DMS 273 treated with DMSO at 0.1 percent for 48 hours (cell line): ENCODE measurements around the gene PEAK3.
"Not testable (repeated sequence)": the region's sequence is repeated elsewhere in the genome, so short reads cannot be mapped to it uniquely, and the experiment has no call there.

Source experiments
- DNase-seq: peaks from one replicate; lab custom pipeline; 2025; lab: John Stamatoyannopoulos, UW

Gene PEAK3

DNA sequence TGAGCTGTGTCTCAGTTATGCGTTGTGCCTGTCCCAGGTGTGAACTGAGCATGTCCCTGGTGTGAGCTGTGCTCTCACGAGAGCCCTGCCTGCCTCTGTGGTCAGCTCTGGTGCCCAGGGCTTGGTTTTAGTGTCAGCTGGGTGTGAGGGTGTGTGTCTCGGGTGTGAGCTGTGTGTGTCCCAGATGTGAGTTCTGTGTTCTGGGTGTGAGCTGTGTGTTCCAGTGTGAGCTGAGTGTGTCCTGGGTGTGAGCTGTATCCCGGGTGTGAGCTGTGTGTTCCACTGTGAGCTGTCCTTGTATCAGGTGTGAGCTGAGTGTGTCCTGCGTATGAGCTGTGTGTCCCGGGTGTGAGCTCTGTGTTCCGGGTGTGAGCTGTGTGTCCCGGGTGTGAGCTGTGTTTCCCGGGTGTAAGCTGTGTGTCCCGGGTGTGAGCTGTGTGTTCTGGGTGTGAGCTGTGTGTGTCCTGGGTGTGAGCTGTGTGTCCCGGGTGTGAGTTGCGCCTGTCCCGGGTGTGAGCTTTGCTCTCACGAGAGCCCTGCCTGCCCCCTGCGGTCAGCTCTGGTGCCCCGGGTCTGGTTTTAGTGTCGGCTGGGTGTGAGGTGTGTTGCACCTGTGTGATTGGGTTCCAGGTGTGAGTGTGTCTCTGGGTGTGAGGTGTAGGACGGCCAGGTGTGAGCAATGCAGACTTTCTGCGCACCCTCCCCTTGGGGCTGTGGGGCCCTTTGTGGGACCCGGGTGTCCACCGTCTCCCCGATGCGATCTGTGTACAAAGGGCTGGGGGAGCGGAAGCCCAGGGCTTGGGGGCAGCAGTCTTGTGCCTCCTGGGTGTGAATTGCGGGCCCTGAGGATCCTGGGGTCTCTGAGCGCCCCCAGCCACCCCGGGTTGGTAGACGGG lies 7.1 kb upstream of the PEAK3 start:
- no peak for DNase-seq

DNA sequence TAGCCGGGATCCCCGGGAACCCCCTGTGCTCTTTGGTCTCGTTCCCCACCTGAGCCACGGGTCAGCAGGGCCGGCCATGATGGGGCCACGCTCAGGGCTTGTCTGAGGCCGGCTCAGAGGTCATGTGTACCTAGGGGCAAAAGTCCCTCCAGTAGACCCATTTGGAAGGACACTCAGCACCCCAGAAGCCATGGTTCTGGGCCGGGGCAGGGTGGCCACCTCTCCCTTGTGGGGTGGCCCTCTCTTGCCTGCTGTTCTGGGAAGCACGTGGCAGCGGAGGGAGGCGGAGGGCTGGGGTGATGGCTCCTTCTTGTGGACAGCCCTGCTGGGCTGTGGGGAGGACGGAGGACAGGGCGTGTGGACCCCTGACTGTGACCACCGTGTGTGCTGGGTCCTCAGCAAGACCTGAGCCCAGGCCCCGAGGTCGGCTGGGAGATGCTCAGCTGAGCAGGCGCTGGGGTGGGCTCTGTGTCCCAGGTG lies 6.4 kb upstream of the PEAK3 start:
- DNase-seq = peak; percentile 92

DNA sequence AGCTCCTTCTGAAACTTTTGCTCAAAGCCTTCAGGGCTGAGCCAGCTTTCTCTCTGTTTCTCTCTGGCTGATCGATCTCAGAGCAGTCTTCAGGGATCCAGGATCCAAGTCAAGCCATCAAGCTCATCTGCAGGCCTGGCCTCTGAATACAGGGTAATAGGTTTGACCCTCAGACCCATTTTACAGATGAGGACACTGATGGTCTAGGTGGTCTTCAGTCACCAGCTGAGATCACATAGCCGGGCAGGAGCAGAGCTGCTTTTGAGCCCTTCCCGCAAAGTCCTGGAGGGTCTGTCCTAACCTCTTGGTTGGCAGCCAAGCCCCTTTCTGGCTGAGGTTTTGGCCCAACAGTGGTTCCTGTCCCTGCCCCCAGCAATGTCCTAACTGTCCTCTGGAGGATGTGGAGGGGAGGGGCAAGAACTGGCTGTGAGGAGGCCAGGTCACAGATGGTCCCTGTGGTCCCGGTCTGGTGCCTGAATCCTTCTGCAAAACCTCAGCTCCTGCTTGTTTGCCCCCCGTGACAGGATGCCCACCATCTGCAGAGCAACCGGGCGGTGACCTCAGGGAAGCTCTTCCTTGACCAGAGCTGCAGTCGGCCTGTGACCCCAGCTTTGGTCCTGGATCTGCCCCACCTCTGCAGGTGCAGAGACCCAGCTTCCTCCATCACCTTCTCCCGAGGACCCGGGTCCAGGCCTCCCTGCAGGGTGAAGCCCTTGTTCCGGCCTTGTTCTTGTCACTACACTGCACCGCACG lies 5.8 kb upstream of the PEAK3 start:
- DNase-seq = no peak

DNA sequence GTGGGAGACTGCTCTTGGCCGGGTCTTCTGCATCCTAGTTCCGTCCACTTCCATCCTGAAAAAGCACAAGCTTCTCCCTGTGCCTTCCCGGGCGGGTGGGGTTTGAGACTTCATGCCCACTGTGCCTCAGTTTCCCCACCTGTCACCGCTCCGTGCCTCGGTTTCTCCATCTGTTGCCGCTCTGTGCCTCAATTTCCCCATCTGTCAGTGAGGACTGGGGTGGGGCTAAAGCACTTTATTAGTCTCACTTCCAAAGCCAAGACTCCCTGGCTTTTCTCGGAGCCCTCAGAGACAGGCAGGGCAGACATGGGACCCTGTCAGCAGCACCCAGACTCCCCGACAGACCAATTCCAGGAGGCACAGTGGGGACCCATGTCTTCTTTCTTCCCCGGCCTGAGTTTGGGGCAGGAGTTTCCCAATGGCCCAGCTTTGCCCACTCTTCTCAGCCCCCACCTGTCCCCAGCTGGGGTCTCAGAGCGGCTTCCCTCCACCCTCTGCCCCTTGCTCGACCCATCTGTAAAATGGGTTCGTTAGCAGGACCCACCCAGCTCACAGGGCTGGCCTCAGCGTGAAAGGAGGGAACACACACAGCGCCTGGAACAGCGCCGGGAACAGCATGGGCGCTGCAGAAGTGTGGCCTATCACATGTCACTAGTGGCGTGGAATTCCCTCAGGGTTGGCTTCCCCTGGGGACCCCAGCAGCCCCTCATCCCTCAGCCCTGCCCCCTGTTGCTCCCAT lies 4.6 kb upstream of the PEAK3 start:
- DNase-seq = no peak

DNA sequence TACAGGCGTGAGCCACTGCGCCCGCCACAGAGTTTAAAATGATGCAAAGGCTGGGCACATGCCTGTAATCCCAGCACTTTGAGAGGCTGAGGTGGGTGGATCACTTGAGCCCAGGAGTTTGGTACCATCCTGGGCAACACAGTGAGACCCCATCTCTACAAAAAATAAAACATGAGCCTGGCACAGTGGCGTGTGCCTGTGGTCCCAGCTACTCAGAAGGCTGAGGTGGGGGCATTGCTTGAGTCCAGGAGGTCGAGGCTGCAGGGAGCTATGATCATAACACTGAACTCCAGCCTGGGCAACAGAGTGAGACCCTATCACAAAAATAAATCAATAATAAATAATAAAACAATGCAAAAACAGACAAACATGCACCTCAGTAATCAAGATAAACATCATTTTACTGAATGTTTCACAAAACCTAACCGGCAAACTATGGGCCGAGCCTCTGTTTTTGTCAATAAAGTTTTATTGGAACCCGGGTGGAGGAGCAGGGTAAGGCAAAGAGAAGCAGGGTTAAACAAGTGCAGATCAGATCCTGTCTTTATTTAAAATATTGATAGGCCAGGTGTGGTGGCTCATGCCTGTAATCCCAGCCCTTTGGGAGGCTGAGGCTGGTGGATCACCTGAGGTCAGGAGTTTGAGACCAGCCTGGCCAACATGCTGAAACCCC lies 2.0 kb upstream of the PEAK3 start:
- DNase-seq = no peak

DNA sequence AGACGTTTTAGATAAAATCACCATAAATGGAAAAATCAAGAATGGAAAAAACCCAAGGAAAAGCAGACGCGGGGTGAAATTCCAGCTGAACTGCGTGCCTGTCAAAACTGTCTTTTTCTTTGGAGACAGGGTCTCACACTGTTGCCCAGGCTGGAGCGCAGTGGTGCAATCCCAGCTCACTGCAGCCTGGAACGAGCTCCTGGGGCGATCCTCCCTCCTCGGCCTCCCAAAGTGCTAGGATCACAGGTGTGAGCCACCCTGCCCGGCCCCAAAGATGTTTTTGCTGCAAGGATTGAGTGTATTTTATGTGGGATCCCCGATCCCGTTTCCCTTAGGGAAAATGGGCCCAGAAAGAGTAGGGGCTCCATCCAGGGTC lies 875 bp upstream of the PEAK3 start:
- no peak for DNase-seq

DNA sequence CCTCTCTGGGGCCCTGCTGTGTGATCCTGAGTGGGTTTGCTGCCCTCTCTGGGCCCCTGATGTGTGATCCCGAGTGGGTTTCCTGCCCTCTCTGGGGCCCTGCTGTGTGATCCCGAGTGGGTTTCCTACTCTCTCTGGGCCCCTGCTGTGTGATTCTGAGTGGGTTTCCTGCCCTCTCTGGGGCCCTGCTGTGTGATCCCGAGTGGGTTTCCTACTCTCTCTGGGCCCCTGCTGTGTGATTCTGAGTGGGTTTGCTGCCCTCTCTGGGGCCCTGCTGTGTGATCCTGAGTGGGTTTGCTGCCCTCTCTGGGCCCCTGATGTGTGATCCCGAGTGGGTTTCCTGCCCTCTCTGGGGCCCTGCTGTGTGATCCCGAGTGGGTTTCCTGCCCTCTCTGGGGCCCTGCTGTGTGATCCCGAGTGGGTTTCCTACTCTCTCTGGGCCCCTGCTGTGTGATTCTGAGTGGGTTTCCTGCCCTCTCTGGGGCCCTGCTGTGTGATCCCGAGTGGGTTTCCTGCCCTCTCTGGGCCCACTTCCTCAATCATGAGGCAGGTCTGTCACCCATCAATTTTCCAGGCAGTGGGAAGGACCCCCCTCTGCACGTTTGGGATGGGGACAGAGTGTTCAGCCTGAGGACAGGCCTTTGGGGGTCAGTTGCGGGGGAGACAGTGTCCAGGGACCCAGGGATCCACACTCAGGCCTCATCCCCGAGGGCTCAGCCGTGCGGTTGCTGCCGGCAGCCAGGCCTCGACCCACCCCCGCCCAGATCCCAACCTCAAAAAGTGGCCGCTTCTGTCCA lies 512 bp downstream of the PEAK3 start:
- DNase-seq = not testable (repeated sequence)

DNA sequence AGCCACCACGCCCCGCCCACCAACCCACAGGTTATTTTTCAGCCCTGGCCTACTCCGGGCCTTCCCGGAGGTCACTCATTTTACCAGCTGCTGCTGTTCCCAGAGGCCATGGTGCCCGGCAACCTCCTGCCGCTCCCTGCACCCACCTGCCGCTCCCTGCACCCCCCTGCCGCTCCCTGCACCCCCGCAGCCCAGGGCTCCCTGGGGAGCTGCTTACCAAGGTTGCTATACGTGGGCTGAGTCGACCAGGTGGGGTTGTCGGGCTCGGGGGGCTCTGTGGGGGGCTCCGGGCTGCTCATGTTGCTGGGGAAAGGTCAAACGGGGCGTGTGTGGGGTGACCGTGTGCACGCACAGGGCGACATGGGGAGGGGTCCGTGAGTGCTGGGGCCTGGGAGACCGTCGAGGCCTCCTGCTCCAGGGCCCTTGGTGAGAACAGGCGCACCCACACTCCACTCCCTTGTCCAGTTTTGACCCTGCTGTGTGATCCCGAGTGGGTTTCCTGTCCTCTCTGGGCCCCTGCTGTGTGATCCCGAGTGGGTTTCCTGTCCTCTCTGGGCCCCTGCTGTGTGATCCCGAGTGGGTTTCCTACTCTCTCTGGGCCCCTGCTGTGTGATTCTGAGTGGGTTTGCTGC lies 1.2 kb downstream of the PEAK3 start:
- no peak for DNase-seq

DNA sequence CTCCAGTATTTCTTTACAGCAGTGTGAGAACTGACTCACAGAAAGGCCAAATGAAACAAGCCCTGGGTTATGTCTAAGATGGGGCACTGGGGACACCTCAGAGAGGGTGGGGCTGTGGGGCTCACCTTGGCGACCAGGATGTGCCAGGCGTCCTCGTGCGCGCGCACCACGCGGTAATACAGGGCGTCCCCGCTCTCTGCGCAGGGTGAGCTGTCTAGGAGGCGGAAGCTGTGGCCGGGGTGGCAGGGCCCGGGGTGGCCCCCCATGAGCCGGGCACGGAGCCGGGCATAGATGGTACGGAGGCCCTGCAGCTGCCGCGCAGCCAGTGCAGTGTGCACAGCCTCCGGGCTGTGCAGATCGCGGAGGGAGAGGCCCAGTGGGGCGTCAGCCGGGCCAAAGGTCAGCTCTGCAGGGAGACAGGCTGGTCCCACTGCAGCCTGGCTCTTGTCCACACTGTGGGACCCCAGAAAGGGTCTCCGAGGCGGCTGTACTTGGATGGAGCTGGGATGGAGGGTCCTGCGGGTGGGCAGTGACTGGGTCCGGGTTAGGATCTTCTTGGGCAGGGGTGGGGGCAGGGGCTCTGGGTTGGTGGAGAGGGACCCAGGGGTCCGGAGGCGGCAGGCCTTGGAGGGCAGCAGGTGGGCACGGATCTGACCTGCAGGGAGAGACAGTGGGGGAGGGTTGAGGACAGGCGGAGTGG lies 3.4 kb downstream of the PEAK3 start:
- DNase-seq = no peak

DNA sequence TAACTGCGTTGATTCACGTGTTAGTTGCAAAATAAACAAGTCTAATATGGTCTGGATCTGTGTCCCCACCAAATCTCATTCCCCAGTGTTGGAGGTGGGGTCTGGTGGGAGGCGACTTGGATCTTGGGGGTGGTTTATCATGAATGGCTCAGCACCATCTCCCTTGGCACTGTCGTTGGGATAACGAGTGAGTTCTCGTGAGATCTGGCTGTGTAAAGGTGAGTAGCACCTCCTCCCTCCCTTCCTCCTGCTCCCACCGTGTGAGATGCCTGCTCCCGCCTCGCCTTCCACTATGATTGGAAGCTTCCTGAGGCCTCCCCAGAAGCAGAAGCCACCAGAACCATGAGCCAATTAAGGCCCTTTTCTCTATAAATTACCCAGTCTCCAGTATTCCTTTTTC lies 4.8 kb downstream of the PEAK3 start:
- no peak for DNase-seq

DNA sequence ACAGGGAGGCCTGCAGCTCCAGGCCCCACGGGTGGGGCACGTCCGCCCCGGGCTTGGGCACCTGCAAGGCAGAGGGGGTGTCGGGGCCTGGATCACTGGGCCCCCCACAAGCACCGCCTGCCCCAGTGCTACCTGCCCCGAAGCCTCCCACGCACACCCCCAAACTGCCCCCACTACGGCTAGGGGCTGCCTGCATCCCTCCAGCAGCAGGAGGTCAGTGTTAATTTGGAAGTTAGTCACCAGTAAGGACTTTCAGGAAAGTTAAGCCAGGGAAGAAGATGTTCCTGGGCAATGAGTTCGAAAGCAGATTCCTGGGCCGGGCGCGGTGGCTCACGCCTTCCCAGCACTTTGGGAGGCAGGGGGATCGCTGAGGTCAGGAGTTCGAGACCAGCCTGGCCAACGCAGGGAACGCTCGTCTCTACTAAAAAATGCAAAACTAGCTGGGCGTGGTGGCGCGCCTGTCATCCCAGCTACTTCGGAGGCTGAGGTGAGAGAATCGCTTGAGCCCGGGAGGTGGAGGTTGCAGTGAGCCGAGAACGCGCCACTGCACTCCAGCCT lies 5.5 kb downstream of the PEAK3 start:
- DNase-seq = no peak

DNA sequence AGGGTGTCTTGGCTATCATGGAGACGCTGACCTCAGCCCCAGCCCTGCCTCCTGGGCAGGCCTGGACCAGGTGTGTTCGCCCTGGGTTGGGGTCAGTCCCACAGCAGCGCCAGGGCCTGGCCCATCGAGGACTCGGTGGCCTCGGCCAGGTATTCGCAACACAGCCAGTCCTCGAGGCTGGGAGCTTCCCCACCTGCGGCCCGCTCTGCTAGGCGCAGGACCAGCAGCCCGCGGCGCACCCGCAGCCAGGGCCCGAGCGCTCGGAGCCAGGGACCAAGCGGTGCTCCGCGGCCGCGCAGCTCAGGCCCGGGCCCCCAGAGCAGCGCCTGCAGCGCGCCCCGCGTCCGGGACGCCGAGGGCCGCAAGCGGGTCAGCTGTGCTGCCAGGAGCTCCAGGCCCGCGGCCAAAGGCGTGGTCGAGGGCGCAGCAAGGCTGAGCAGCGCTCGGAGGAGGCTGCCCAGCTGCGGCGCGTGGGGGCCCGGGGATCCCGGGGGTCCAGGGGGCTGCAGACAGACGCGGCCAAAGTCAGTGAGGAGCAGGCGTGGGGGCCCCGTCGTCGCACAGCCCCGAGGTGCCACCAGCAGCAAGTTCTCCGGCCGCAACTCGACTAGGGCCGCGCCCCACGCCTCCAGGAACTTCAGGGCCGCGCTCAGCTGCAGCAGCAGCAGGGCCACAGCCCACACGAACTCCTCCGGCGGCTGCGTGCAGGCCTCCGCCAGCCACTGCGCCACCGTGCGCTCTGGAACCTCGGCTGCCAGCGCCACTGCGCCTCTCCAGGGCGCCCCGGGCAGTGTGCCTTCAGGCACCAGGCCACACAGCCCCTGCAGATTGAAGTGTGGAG lies 6.2 kb downstream of the PEAK3 start:
- no peak for DNase-seq

DNA sequence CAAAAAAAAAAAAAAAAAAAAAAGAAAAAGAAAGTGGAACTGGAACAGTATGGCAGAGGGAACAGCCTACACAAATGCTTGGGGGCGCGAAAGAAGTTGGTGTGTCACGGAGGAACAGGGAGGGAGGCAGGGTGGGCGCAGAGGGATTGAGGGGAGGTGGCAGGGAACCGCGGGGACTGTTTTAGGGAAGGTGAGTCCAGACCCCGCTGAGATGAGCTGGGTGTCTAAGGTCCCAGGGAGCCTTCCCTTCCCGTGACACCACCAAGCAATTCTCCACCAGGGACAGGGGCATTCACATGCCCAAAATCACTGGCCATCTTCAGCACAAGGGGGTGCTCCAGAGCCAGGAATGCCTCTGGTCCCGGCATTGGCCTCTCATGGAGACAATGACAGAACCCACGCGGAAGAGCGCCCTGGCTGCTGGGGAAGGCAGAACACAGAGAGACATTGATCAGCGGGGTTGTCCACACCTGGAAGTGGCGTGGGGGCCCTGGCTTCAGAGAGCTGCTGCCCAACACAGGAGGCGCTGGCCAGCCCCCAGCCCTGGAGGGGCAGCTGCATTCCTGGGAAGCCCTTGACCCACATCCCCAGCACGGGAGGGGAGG lies 6.9 kb downstream of the PEAK3 start:
- peak; percentile 33 for DNase-seq

DNA sequence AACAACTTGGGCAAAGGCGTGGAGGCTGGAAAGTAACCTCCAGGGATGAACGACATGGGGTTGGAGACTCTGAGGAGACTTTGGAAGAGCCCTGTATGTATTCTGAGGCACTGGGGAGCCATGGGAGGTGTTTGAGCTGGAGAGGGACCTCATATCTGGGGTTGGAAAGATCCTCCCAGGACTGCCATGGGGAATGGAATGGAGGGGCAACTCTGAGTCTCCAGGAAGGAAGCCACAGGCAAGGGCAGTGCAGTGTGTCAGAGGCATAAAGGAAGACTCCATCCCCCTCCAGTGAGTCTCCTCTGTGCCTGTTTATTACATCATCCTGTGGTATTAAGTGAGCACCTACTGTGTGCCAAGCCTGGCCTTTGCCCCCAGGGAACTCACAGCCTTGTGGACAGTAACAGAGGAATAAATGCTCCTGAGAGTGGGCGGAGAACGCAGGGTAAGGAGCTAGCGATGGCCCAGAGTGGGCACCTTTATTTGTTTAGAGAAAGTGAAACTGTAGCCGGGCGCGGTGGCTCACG lies 7.7 kb downstream of the PEAK3 start:
- no peak for DNase-seq

DNA sequence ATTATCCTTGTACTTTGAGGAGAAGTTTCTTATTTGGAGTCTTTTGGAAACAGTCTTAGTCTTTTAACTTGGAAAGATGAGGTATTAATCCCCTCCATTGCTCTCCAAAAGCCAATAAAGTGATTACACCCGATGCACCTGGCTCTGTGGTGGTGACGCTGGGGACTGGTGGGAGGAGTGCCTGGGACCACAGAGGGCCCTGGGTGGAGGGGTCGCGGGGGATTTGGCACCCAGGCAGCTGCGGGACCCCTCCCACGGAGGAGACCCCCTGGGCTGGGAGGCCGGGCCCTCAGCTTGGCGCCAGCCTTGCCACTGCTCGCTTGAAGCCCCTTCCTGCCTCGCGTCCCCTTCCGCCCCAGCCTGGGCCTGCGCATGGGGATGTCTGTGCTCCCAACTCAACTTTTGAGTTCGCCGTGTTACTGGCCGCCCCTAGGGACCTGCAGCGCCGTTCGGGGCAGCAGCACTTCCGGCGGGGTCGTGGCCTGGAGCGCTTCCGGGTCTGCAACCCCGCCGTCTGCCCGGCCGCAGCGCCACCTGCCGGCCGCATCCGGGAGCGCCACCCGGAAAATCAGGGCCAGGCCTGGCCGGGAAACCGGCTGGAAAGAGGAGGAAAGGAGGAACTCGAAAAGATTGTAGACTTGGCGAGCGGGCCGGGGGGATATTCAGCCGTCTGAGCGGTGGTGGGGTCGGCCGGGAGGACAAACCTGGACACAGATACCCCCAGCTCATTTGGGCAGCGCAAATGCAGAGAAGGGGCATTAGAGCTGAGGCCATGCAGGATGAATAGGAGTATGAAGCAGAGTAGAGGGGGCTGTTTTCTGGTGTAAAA lies 8.4 kb downstream of the PEAK3 start:
- DNase-seq = no peak

DNA sequence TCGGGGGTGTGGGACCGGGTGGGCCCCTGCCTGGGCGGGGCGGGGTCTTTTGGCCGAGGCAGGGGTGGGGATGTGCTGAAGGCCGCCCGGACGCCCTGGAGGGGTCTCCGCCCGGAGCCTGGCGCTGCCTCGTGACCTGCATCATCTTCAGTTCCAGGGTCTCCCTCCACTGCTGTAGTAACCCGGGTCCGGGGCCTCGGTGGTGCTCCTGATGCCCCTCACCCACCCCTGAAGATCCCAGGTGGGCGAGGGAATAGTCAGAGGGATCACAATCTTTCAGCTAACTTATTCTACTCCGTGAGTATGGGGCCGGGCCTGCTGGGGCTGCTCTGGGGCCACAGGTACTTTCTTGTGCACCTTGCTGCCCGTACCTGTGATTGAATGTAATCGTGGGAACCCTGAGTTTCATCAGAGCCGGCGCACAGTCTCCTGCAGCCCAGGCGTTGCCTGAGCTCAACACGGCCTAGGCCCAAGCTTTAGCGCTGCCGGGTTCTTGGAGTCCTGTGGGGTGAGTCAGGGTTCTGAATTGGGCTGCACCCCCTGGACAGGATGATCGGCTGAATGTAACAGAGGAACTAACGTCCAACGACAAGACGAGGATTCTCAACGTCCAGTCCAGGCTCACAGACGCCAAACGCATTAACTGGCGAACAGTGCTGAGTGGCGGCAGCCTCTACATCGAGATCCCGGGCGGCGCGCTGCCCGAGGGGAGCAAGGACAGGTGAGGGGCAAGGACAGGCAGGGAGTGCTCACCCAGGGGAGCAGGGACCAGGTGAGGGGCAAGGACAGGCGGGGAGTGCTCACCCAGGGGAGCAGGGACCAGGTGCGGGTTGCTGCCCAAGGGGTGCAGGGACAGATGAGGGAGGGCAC lies 10.5 kb downstream of the PEAK3 start:
- no peak for DNase-seq
